T-helper 2 cell treated with Interferon-gamma antibody and Interleukin-4, amounts not matched to agents 100 ng/mL and 5 ng/mL, for 36 hours (primary cell): Measurements from ENCODE around the gene TSR1. TPM values are rescaled to one million over a fixed set of nuclear protein-coding genes. Genes with fewer than 3 reads are reported as not detected.

Experiments used
- intact Hi-C: fragments of 100-400 bp; cut with micrococcal nuclease; formaldehyde crosslinking; loops from one replicate; pipeline ENCODE4 v1.15.1; 2023
- total RNA-seq: library from RNA; stranded (reverse); gene quantifications from 2 replicates; pipeline ENCODE4 v1.2.3, GENCODE V29; 2022

TSR1 gene
- total RNA-seq, 1 donor from 2014 or later: 41.4 TPM

DNA sequence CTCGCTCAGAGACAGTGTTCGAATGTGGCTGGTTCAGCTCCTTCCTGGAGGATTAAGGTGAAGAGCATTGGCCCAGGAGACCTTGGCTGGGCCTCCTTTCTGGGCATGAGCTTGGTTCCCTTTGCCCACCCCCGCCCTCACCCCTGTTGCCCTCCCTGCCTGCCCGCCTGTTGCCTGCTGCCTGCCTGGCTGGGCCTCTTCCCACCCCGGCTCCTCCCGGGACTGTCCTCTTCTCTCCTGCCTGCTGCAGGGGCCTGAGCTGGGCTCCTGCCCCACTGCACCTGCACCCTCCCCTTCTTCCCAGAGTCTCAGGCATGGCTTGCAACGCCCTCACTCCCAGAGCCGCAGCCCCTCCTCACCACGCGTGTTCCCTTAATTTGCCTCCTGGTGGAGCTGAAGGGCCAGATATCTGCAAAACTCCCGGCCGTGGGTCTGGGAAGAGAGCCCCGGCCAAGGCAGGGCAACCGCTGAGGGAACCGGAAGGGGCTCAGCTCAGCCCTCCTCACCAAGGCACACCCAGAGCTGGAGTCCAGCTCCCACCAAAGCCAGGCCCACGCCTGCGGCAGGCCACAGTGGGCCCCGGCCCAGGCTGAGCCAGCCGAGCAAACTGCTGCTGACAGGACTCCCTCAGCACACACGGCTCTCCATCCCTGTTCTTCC lies 33.4 kb upstream of the TSR1 start:
- intact Hi-C loops: no loop called here

DNA sequence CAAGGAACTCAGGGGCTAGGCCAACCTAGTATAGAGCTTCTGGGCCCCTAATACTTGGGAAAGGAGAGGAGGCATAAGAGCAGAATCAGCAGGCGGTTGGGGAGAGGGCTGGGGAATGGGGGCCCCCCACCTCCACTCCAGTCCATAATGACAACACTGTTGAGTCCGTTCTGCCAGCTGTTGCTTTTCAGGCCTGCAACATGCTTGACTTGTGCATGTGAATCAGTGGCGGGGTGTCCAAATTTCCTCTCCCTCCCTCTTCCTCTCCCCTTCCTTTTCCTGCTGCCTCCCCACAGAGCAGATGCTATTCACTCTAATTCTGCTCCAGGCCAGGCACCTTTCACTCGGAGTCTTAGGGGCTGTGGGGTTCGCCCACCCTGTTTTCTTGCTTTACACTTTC lies 32.8 kb upstream of the TSR1 start:
- intact Hi-C loops: no loop called here

DNA sequence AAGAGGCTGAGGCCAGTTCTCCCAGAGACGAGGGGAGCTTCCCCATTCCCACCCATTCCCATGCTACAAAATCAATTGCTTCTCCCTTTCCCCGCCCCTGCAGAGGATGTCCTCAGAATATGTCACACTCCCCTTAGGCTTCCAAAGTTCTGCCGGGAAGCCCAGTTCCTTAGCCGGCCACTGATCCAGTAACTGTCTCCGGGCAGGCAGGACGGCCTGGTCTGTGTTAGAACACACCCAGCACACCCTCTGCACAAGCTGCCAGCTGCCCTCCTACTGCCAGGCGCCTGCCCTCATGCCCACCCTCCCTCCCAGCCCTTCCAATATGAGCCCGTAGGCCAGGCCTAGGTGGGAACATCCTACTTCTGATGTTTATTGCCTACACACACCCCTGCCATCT lies 32.1 kb upstream of the TSR1 start:
- intact Hi-C loops: no loop called here

DNA sequence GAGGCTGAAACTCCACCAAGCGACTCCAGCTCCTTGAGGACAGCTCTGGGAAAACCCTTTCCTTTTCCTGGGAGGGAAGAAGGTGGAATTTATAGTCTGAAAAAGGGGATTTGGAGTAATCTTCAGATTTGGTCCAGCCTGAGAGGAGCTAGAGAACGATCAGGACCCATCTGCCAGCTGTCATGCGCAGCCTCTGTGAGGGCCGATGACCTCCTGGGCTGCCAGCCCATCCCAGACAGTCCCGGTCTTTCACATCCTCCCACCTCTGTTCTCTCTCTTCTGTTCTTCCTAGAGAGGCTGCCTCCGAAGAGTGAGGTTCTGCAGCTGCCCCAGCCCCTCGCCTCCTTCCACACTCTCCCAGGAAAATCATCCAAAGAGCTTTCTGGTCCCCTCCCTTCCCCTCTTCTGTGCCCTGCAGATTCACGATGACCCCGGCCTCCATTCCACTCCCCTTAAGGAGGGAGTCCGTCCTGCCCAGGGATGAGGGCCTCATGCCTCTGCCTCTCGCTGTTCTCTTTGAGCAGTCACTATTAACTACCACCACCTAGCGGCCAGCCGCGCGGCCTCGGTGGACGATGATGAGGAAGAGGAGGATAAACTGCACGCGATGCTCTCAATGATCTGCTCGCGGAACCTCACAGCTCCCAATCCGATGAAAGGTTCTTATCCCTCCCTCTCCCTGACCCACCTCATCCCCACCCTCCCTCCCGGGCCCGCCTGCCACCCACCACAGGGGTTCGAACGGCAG lies 30.7 kb upstream of the TSR1 start:
- intact Hi-C loops: no loop called here

DNA sequence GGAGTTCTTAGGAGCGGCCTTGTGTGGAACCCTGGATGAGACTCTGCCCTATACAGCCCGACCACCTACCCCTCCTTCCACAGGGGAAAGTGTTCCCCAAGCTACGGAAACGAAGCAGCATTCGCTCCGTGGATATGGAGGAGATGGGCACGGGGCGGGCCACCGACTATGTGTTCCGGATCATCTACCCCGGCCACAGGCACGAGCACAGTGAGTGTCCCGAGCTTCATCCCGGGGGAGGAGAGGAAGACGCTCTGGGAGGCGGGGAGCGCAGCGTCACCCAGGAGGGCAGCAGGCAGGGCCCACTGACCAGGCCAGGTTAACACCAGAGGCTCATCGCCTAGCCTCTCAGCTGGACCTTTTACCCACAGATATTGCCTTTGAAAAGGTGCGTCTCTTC lies 28.9 kb upstream of the TSR1 start:
- intact Hi-C loops: no loop called here

DNA sequence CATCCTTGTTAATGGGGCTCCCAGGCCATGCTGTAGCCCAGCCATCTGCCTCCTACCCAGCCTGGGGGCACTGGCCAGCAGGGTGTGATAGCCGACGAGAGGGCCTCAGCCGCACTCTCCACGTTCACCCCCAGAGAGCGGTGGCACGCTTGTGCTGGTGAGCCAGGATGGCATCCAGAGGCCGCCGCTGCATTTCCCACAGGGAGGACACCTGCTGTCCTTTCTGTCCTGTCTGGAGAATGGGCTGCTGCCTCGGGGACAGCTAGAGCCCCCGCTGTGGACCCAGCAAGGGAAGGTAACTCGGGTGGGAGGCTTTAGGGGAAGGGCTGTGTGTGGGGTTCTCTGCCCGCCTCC lies 28.5 kb upstream of the TSR1 start:
- intact Hi-C loops: no loop called here

DNA sequence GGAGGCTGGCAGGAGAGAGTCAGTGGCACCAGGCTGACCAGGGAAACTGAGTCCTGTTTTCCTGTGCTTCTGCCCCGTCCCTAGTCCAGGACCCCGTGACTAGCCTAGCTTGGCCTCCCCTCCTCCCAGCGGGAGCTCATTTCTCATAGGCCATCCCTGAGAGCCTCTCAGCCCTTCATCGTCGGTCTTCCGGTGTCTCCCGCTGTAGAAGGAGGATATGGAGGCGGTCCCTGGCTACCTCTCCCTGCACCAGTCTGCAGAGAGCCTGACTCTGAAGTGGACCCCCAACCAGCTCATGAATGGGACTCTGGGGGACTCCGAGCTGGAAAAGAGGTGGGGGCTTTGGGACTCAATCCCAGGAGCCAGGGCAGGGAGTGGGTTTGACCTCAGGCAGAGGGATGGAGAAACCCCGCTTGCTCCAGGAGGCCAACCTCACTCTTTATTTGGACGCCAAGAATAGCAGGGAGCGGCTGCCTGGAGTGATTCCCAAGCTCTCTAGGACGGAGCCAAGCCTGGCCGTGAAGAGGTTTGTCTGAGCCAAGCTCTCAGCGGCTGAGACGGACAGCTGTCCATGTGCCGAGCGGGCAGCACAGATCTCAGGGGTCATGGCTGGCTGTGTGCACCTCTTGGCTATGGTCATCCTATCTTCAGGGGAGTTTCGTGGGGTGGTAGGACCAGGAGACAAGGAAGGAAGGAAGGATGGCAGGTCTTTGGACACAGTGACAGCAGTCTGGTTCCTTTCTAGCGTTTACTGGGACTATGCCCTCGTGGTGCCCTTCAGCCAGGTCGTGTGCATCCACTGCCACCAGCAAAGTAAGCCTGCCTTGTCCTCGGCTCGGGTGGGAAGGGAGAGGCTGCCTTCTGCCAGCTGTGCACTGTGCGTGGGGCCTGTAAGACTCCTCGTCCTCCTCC lies 27.9 kb upstream of the TSR1 start:
- intact Hi-C loops: no loop called here

DNA sequence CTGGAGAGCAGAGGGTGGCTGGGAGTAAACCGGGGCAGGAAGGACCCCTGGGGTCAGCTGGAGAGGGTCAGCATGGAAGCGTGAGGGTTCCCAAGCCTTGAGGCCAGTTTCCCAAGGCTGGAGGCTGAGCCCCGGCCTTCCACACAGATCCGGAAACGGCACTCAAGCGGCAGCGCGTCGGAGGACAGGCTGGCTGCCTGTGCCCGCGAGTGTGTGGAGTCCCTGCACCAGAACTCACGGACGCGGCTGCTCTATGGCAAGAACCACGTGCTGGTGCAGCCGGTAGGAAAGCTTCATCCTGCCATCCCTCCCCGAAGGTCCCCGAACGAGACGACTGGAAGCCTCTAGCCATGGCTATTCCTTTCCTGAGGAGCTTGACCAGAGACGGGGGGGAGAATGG lies 27.1 kb upstream of the TSR1 start:
- intact Hi-C loops: no loop called here

DNA sequence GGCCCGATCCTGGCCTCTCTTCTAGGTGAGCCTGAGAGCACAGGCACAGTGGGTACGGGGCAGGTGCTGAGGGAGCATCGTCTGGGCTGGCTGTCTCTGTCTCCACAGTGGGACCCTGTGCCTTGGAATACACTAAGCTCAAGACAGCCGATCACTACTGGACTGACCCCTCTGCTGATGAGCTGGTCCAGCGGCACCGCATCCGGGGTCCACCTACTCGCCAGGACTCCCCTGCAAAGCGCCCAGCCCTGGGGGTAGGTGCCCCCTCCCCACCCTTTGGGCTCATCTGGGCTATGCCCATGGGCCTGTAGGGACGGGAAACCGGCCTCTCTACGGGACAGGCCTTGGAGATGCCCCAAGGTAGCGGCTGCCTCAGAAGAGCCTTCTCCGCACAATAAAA lies 26.6 kb upstream of the TSR1 start:
- intact Hi-C loops: no loop called here

DNA sequence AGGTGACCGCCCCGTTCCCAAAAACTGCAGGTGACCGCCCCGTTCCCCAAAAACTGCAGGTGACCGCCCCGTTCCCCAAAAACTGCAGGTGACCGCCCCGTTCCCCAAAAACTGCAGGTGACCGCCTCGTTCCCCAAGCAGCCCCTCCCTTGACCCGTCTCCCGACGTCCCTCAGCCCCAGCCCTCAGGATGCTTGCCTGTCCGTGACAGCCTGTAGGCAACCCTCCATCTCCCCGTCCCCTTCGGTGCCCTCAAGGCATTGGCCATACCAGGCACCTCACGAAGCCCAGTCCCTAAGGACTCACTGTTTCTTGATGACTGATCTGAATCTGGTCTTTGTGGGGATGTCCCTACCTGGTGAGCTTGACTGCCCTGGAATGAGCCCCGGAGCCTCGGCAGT lies 26.2 kb upstream of the TSR1 start:
- intact Hi-C loops: no loop called here

DNA sequence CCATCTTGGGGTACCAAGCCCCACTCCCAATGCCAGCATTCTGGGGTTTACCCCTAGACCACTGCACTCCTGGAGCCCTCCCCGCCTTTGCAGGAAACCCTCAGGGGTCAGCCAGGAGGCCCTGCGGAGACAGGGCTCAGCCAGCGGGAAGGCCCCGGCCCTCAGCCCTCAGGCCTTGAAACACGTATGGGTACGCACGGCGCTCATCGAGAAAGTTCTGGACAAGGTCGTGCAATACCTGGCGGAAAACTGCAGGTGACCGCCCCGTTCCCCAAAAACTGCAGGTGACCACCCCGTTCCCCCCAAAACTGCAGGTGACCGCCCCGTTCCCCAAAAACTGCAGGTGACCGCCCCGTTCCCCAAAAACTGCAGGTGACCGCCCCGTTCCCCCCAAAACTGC lies 25.8 kb upstream of the TSR1 start:
- intact Hi-C loops: no loop called here

DNA sequence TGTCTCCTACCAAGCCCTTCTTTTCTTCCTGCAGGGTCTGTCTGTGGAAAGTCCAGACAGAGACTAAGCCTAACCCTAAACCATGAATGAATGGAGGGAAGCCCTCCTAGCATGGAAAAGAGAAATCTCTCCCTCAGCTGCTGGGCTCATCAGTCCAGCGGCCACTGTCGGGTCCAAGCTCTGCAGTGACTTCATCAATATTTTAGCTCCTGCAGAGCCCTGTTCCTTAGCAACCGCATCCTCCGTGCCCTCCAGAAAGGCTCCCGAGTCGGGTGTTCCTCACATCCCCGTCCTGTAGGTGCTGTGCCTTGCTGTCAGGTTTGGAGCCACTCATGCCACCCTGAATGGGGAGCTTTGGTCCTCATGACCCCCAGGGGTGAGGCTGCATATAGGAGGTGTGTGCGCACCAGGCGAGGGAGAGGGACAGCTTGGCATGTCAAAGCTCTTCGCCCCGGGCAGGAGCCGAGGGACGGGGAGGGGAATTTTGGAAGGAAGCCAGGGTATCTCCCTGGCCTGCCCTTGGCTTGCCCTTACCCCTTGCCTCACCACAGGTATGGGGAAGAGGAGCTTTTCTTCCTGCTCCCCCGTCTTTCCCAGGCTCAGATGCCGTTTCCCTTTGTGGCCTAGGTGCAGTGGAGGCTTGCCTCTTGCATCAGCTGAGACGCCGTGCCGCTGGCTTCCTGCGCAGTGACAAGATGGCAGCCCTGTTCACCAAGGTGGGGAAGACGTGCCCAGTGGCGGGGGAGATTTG lies 24.9 kb upstream of the TSR1 start:
- intact Hi-C loops: no loop called here

DNA sequence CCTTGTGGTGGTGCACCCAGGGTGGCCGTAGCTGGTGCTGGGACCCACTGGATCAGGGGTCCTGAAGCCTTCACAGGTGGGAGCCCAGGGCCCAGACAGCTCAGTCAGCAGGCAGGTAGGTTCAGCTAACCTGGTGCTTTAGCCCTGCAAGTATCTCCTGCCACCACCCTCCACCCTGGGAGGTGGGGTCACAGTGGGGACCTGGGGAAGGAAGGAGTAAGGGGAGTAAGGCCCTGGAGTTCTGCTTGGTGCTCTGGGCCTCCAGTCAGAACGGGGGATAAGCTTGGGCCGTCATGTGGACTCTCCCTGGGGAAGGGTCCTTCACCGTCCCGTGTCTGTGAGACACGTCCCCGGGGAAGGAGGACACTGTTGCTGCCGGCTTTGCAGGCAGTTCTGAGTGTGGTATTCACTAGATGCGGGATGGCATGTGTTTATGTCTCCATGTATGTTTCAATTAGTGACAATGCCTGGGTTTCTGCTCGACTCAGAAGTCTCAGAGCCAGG lies 21.7 kb upstream of the TSR1 start:
- intact Hi-C loops: no loop called here

DNA sequence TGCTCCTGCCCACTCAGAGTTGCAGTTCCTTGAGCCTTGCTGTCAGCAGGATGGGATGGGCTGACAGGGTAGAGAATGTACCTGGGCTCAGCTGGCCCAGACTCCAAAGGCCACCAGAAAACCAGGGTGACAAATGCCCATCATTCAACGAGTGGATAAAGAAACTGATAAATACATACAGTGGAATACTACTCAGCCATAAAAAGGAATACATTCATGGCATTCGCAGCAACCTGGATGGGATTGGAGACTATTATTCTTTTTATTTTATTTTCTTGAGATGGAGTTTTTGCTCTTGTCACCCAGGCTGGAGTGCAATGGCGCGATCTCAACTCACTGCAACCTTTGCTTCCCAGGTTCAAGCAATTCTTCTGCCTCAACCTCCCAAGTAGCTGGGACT lies 21.0 kb upstream of the TSR1 start:
- intact Hi-C loops: no loop called here

DNA sequence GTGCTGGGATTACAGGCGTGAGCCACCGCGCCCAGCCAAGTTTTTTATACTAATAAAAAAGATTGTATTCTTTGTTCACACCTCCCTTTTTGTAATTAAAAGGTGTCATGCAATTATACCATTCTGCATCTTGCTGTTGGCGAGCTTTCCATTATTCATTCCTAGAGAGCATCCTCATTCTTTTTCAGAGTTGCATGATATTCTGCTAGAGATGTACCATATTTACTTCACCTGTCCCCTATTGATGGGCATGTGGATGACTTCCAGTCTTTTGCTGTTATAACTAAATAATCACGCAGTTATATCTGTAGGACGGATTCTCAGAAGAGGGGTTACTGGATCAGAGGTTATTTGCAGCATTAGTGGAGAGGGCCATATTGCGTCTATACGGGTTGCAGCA lies 18.1 kb upstream of the TSR1 start:
- intact Hi-C loops: no loop called here

DNA sequence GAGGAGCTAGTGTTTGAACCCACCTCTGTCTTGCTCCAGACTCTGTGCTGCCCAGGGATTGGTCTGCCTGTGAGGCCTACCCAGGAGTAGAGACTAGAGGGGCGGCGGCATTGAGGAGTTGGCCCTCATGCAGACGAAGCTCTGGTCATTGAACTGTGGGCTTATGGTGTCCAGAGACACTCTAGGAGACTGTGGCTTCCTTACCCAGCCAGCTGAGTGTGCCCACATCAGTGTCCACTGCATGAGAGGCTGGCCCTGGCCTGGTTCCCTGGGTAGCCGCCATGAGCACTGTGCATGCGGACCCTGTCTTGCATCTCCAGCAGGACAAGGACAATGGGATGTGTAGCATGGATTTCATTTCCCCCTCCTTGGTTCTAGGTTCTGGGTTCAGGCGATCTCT lies 15.0 kb upstream of the TSR1 start:
- intact Hi-C loops: no loop called here

DNA sequence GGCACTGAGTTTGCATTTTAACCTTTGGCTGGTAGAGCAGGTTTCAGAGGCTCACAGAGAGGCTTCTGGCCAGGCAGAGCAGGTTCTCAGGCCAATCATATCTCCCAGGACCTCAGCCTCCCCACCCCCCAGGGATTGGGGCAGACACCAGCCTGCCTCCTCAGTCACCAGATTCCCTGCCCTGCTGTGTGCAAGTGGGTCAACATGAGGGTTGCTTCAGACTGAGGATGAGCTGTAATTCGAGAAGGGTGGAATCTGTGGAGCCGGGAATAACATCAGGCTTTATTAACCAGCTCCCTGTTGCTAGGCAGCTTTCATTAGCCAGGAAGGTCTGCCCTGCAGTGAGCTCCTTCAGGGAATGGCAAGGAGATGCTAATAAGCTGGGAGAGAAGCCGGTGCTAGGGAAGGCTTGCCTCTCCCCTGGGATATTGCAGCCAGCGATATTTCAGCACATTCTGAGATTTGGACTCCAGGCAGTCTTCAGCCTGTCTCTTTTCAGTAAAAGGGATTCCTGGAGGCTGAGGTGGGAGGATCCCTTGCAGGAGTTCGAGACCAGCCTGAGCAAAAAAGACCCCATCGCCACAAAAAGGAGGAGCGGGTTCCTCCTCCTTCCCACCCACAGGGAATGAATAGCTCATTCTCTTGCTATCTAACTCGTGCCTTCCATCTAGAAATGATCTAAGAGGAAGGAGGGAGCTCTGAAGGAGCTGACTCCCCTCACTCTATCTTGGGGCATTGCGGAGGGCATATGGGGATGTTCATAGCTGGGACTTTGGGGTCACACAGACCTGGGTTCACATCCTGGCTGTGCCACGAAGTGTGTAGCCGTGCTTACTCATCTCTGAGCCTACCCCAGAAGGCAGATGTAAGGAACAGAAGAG lies 11.8 kb upstream of the TSR1 start:
- intact Hi-C loops: no loop called here

DNA sequence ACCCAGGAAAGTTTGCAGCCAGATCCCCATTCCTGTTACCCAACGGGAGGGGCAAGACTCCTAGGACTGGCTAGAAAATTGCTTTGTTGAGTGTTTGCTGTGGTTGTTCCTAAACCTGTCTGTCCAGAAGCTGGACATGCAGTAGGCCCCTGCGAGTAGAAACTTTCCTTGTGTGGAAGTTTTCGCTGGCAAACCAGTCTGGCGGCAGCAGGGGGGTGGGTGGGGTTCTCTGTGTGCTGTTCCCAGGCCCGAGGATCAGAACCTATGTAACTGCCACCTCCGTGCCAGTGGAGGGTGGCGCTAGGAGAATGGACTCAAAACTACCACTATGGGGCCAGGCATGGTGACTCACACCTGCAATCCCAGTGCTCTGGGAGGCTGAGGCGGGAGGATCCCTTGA lies 10.2 kb upstream of the TSR1 start:
- intact Hi-C loops: no loop called here

DNA sequence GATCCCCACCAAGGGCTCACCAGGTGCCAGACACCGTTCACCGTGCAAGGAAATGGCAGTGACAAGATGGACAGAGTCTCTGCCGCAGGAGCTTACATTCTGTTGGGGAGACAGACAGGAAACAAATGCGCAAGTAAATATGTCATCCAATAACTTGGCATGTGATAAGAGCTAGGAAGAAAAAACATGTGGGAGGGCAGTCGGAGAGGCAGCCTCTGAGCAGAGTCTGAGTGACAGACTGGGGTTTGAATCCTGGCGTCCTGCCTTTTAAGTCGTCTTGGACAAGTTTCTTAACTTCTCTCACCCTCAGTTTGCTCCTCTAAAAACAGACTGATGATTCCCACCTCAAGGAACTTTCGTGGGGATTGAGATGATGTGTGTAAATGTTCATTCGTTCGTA lies 8.3 kb upstream of the TSR1 start:
- intact Hi-C loops: no loop called here

DNA sequence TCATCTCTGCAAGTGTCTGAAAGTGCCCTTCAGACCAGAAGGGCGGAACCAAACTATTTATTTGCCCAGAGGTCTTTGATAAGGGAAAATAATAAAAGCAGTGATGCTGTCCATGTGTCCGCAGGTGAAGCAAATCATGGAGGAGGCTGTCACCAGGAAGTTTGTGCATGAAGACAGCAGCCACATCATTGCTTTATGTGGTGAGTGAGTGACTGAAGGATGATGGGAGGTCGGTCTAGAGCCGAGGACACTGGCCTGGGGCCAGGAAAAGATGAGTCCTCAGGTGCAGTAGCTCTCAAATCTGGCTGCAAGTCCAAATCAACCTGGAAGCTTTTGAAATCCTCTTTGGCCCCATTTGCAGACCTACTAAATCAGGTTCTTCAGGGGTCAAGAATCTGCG lies 7.2 kb upstream of the TSR1 start:
- intact Hi-C loops: no loop called here

DNA sequence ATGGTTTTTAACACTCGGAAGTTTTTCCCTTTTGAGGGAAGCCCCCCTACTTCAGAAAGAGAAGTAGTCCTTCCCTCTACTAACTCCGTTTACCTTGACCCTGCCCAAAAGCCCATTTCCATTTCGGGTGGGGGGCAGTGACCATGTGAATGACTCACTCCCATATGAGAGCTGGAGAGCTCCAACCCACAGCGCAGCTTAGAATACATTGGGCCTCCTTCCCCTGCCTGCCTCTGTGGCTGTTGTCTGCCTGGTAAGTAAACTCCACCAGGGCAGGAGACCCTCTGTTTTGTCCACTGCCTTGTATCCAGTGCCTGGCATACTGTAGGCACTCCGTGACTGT lies 2.0 kb upstream of the TSR1 start:
- intact Hi-C loops: loop anchor here (1.0 kb wide), 1 partner anchor 15 kb away; no protein-coding TSS in a partner anchor
